Activated CD4-positive, CD25-positive, alpha-beta regulatory T cell (primary cell): ENCODE measurements around the gene LRMDA.

Source experiments
- DNase-seq, 4 experiments: peaks; one replicate each; lab custom pipeline; 2025; lab: John Stamatoyannopoulos, UW

Gene LRMDA

GRCh38 chr10:76440426-76440825 is 1009.0 kb downstream of the LRMDA start:
- no peak for DNase-seq

- DNase-seq: no peak
Measured at GRCh38 chr10:76442113-76442512, 1010.7 kb downstream of the LRMDA start.

- no peak for DNase-seq
Measured at GRCh38 chr10:76444034-76444800, 1012.8 kb downstream of the LRMDA start.

GRCh38 chr10:76447578-76447977 is 1016.2 kb downstream of the LRMDA start:
- no peak for DNase-seq

GRCh38 chr10:76451911-76452310 is 1020.5 kb downstream of the LRMDA start:
- DNase-seq: no peak

GRCh38 chr10:76453332-76453731 is 1021.9 kb downstream of the LRMDA start:
- no peak for DNase-seq

- DNase-seq: no peak
Measured at GRCh38 chr10:76453997-76454396, 1022.6 kb downstream of the LRMDA start.

- DNase-seq: no peak
Measured at GRCh38 chr10:76454506-76455140, 1023.2 kb downstream of the LRMDA start.

- no peak for DNase-seq
Measured at GRCh38 chr10:76456197-76456596, 1024.8 kb downstream of the LRMDA start.

- DNase-seq: no peak
Measured at GRCh38 chr10:76459016-76459730, 1027.7 kb downstream of the LRMDA start.

GRCh38 chr10:76461024-76461423 is 1029.6 kb downstream of the LRMDA start:
- DNase-seq: no peak

GRCh38 chr10:76463111-76463510 is 1031.7 kb downstream of the LRMDA start:
- no peak for DNase-seq

GRCh38 chr10:76466836-76467503 is 1035.5 kb downstream of the LRMDA start:
- DNase-seq: no peak

GRCh38 chr10:76469675-76470074 is 1038.3 kb downstream of the LRMDA start:
- DNase-seq: no peak

GRCh38 chr10:76479103-76479790 is 1047.8 kb downstream of the LRMDA start:
- no peak for DNase-seq

GRCh38 chr10:76481178-76481577 is 1049.8 kb downstream of the LRMDA start:
- DNase-seq: no peak

GRCh38 chr10:76487582-76487981 is 1056.2 kb downstream of the LRMDA start:
- DNase-seq: no peak

GRCh38 chr10:76488602-76489001 is 1057.2 kb downstream of the LRMDA start:
- DNase-seq: no peak

GRCh38 chr10:76491216-76491615 is 1059.8 kb downstream of the LRMDA start:
- no peak for DNase-seq

GRCh38 chr10:76492026-76492425 is 1060.6 kb downstream of the LRMDA start:
- DNase-seq: no peak

- DNase-seq: no peak
Measured at GRCh38 chr10:76492678-76493472, 1061.5 kb downstream of the LRMDA start.
